Subcutaneous abdominal adipose tissue (tissue), 5 donors: ENCODE measurements around the gene CORO7.

Source experiments
- H3K27ac ChIP-seq: one replicate; pipeline ENCODE4 v1.7.0; 2013; ENCODE audit warnings: low read depth, mild to moderate bottlenecking, inconsistent platforms, low read length, moderate library complexity
- H3K27me3 ChIP-seq, 5 donors: one replicate each; pipeline ENCODE4 v1.7.0; 2013; ENCODE audit warnings: low read length in 5 of 5, inconsistent platforms in 1 of 5; ENCODE audit not compliant: control insufficient read depth in 5 of 5, insufficient read depth in 4 of 5
- H3K36me3 ChIP-seq, 5 donors: one replicate each; pipeline ENCODE4 v1.7.0; 2013; ENCODE audit warnings: low read length in 5 of 5; ENCODE audit not compliant: control insufficient read depth in 5 of 5, insufficient read depth in 5 of 5
- H3K4me1 ChIP-seq, 5 donors: one replicate each; pipeline ENCODE4 v1.7.0; 2013; ENCODE audit warnings: low read length in 5 of 5, mild to moderate bottlenecking in 3 of 5, moderate library complexity in 1 of 5; ENCODE audit not compliant: control insufficient read depth in 5 of 5, insufficient read depth in 5 of 5
- H3K4me3 ChIP-seq, 5 donors: one replicate each; pipeline ENCODE4 v1.7.0; 2013; ENCODE audit warnings: low read length in 5 of 5, low read depth in 1 of 5
- H3K9ac ChIP-seq, 5 donors: one replicate each; pipeline ENCODE4 v1.7.0; 2013; ENCODE audit warnings: low read length in 5 of 5, mild to moderate bottlenecking in 4 of 5, moderate library complexity in 3 of 5
- H3K9me3 ChIP-seq, 5 donors: one replicate each; pipeline ENCODE4 v1.7.0; 2013; ENCODE audit warnings: low read length in 5 of 5; ENCODE audit not compliant: control insufficient read depth in 5 of 5
- donor health status: healthy.
- donor health status: healthy.
- donor health status: healthy.
- donor health status: healthy.
- donor health status: healthy.

CORO7 gene

DNA sequence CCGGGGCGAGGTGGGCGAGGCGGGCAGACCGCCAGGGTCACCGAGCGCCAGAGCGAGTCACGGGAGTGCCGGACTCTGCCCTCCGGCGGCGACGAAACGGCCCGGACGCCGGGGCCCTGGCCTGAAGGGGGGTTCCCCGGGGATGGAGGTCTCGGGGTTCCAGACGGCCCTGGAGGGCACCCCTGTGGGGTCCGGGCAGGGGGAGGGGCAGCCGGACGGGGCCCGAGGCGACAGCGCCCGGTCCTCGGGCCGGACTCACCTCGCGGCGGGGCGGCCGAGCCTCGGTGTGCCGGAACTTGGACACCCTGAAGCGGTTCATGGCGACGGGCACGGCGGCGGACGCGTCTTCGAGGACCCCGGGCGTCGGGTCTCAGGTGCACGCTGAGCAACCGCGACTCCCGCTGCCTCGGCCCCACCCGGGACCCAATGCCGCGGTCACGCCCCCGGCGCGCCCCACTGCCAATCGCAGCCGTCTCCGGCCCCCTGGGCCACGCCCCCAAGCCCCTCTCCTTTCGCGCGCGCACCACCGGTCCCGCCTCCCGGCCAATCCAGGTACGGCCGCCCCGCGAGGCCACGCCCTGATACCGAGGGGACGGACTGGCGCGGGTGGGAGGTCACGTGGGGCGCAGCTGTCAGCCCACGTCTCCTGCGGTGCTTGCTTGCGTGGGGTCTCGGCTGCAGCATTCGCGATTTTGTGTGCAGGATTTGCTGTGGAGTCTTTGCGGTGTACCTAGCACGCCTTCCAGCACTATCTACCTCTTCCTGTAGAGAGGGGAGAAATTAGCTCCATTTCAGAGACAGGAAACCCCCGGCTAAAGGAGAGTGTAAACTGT is at the start of gene CORO7:
Gene CORO7, minus strand, starts transcription at position 397 of the 833 bp plus-strand sequence. Its CDS starts 78 bp downstream, at position 319.
- Histone ChIP-seq H3K9ac (peak within 1 kb of the TSS; percentile 52 to 83 (median 77)), H3K36me3 (peaks cover 0 to 18% (median 7%) of the 10 kb centered on the region in 5 donors), H3K27ac (peak within 1 kb of the TSS; percentile 54), H3K4me1 (peaks cover 4 to 43% (median 30%) of the 10 kb centered on the region in 5 donors), H3K9me3 (no peaks in the 10 kb centered on the region), H3K4me3 (peak within 1 kb of the TSS; percentile 70 to 86 (median 77)), H3K27me3 (no peaks in the 10 kb centered on the region)

- Histone ChIP-seq H3K27me3 (no peaks in the 10 kb centered on the region), H3K9me3 (no peaks in the 10 kb centered on the region), H3K27ac (no peak overlapping the region), H3K4me3 (no peak overlapping the region), H3K36me3 (peaks cover 0 to 65% (median 42%) of the 10 kb centered on the region in 5 donors), H3K4me1 (peaks cover 0 to 8% (median 6%) of the 10 kb centered on the region in 5 donors), H3K9ac (peak overlapping the region in 1 of 5 donors; percentile 10)
Measured at GRCh38 chr16:4463522-4464163, 47.2 kb upstream of the CORO7 start.

DNA sequence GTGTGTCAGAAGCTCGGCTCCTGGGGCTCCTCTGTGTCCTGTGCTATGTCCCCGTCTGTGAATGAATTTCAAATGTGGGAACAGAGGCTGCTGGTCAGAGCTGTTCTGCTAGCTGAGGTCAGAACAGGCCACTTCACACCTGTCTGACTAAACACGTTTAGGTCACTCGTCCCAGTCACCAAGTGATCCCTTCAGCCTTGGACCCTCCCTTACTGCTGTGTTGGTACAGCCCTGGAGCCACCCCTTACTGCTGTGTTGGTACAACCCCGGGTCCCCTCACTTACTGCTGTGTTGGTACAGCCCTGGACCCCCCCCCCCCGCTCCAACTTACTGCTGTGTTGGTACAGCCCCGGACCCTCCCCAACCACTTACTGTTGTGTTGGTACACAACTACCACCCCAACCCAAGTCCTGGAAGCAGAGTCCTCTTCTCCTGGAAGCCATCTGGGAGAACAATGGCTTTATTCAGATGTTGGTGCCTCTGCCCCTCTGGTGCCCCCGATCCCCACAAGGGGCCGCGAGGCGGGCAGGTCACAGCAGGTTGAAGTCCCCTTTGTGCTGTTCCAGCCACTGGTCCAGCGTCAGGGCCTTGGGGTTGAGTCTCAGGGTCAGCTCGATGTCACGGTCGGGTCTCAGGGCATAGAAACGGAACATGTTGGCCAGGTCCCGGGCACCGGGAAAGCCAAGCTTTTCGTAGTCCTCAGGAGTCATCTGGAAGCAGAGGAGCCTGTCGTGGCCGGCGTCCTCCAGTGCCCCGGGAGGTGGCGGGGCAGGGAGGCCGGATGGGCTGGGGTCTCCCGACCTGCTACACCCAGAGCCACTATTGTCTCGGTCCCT is 45.1 kb upstream of the CORO7 start:
- Histone ChIP-seq H3K36me3 (peaks cover 0 to 66% (median 44%) of the 10 kb centered on the region in 5 donors), H3K9ac (no peak overlapping the region), H3K4me3 (no peak overlapping the region), H3K27ac (no peak overlapping the region), H3K4me1 (peaks cover 0 to 8% (median 6%) of the 10 kb centered on the region in 5 donors), H3K27me3 (no peaks in the 10 kb centered on the region), H3K9me3 (no peaks in the 10 kb centered on the region)

DNA sequence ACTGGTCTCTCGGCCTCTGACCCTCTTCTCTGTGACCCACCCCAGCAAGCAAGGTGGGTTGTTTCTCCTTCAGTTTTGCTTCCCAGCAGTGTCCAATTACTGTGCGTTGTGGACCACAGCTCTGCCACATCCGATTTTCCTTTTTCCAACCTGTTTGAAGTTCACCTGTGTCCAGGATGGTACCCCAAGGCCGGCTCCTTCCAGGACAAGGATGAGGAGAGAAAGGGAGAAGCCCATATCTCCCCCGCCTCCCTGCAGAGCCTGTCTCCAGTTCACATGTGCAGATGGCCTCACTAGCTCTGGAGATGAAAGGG is 44.5 kb upstream of the CORO7 start:
- peaks cover 0 to 8% (median 6%) of the 10 kb centered on the region in 5 donors for H3K4me1 ChIP-seq
- no peak overlapping the region for H3K4me3 ChIP-seq
- no peaks in the 10 kb centered on the region for H3K27me3 ChIP-seq
- no peak overlapping the region for H3K9ac ChIP-seq
- H3K36me3 ChIP-seq = peaks cover 0 to 66% (median 44%) of the 10 kb centered on the region in 5 donors
- H3K9me3 ChIP-seq = no peaks in the 10 kb centered on the region
- no peak overlapping the region for H3K27ac ChIP-seq

DNA sequence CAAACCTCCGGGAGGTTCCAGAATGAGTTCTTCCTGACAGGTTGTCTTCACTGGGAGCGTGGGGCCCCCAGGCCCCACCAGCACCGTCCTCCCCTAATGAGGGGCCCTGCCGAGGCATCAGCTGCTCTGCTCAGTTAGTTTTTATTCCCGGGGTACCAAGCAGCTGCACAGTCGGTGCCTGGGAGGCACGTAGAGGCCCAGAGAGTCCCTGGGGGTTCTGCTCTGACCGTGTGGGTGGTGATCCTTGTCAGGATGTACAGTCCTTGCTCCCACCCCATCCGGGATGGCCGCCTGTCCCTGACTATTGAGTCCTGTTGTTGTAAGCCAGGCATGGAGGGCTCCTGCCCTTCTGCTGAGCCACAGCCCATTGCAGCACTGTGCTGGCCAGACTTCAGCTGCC is 39.6 kb upstream of the CORO7 start:
- Histone ChIP-seq H3K27me3 (no peaks in the 10 kb centered on the region), H3K4me3 (no peak overlapping the region), H3K9me3 (no peaks in the 10 kb centered on the region), H3K9ac (no peak overlapping the region), H3K4me1 (peaks cover 0 to 8% (median 6%) of the 10 kb centered on the region in 5 donors), H3K27ac (no peak overlapping the region), H3K36me3 (peaks cover 0 to 75% (median 55%) of the 10 kb centered on the region in 5 donors)

DNA sequence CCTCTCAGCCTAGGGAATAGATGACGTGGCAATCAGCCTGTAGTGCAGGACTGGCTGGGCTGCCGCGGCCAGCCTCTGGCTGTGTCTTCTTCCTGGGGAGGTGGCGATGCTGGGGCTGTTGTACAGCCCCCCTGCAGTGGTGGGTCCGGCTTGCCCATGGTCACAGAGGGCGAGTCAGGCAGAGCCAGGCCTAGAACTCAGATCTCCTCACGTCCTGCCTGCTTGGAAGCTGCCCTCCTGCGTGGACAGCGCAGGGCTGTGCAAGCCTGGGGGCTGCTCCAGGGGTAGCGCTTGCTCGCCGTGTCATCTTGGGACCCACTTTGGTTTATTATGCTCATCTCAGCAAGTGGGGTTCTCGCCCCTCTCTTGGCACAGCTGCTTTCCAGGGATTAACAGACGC is 38.7 kb upstream of the CORO7 start:
- Histone ChIP-seq H3K9me3 (no peaks in the 10 kb centered on the region), H3K27ac (no peak overlapping the region), H3K9ac (no peak overlapping the region), H3K4me3 (no peak overlapping the region), H3K36me3 (peaks cover 0 to 82% (median 63%) of the 10 kb centered on the region in 5 donors), H3K4me1 (peaks cover 0 to 8% (median 6%) of the 10 kb centered on the region in 5 donors), H3K27me3 (no peaks in the 10 kb centered on the region)

- Histone ChIP-seq H3K4me1 (peaks cover 0 to 8% (median 6%) of the 10 kb centered on the region in 5 donors), H3K4me3 (no peak overlapping the region), H3K27me3 (no peaks in the 10 kb centered on the region), H3K9ac (no peak overlapping the region), H3K9me3 (no peaks in the 10 kb centered on the region), H3K27ac (no peak overlapping the region), H3K36me3 (peaks cover 0 to 86% (median 66%) of the 10 kb centered on the region in 5 donors)
Measured at GRCh38 chr16:4454623-4455022, 38.2 kb upstream of the CORO7 start.

- no peaks in the 10 kb centered on the region for H3K4me1 ChIP-seq
- H3K9me3 ChIP-seq = no peaks in the 10 kb centered on the region
- no peak overlapping the region for H3K9ac ChIP-seq
- no peaks in the 10 kb centered on the region for H3K27me3 ChIP-seq
- H3K27ac ChIP-seq = no peak overlapping the region
- H3K4me3 ChIP-seq = no peak overlapping the region
- H3K36me3 ChIP-seq = peaks cover 0 to 93% (median 80%) of the 10 kb centered on the region in 5 donors
Measured at GRCh38 chr16:4452674-4453073, 36.3 kb upstream of the CORO7 start.

- H3K36me3 ChIP-seq = peaks cover 0 to 94% (median 79%) of the 10 kb centered on the region in 5 donors
Measured at GRCh38 chr16:4450931-4451519, 34.6 kb upstream of the CORO7 start.

More at GRCh38 chr16:4450931-4451519, 34.6 kb upstream of the CORO7 start:
- Histone ChIP-seq H3K9ac (no peak overlapping the region), H3K4me1 (no peaks in the 10 kb centered on the region), H3K27me3 (no peaks in the 10 kb centered on the region), H3K4me3 (no peak overlapping the region), H3K27ac (no peak overlapping the region), H3K9me3 (no peaks in the 10 kb centered on the region)
